Lung microvascular endothelial cell (primary cell): Measurements from ENCODE around the gene FTL. TPM values are rescaled to one million over a fixed set of nuclear protein-coding genes. Genes with fewer than 3 reads are reported as not detected.

Source experiments
- DNase-seq, 2 donors: peaks; one replicate each; pipeline versions ENCODE4 v3.0.0 to v3.0.0-alpha.2; 2010; ENCODE audit warnings: low read depth in 2 of 2
- total RNA-seq: library from RNA; depleted of rRNA; stranded (reverse); fragments of >200 nt; gene quantifications from 2 replicates; pipeline ENCODE4 v1.2.1, GENCODE V29; 2014

FTL gene
- total RNA-seq, 1 donor from 2014 or later, result 928 TPM

- DNase-seq, result no peak
These were observed 19.3 kb upstream of the FTL start for GRCh38 chr19:48945817-48946216.

- no peak for DNase-seq
These were observed 18.4 kb upstream of the FTL start for GRCh38 chr19:48946463-48947257.

GRCh38 chr19:48947258-48947542 is 17.9 kb upstream of the FTL start:
- DNase-seq, result no peak

GRCh38 chr19:48950159-48950558 is 14.9 kb upstream of the FTL start:
- peak; percentile 69 to 79 for DNase-seq

DNA sequence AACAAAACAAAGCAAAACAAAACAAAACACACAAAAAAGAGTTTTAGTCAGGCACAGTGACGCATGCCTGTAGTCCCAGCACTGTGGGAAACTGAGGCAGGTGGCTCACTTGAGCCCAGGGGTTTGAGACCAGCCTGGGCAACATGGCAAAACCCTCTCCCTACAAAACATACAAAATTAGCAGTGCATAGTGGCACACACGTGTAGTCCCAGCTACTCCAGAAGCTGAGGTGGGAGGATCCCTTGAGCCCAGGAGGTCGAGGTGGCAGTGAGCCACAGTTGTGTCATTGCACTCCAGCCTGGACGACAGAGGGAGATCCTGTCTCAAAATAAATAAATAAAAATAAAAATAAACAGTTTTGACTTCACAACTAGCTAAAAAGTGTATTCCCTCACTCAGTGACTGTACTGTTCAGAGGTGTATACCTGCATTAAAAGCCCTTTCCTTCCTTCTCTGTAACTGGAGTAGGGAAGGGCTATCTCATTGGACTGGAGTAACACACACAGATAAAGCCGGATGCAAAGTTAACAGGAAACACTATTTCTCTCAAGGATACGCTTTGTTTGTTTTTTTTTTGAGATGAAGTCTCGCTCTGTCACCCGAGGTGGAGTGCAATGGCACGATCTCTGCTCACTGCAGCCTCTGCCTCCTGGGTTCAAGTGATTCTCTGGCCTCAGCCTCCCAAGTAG is 14.1 kb upstream of the FTL start:
- DNase-seq, result peak in 1 of 2 donors; percentile 43

DNA sequence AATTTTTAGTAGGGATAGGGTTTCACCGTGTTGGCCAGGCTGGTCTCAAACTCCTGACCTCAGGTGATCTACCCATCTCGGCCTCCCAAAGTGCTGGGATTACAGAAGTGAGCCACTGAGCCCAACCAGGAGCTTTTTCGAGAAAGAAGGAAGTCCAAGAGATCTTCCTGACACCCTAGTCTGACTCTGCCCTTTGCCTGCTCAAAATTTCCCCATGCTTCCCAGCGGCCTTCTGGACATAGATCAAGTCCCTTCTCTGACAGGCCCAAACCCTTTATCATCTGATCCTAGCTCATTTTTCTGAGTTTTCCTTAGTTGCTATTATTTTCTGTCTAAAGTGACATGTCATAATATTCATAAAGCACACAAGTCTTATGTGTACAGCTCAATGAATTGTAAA is 12.0 kb upstream of the FTL start:
- DNase-seq, result no peak

DNA sequence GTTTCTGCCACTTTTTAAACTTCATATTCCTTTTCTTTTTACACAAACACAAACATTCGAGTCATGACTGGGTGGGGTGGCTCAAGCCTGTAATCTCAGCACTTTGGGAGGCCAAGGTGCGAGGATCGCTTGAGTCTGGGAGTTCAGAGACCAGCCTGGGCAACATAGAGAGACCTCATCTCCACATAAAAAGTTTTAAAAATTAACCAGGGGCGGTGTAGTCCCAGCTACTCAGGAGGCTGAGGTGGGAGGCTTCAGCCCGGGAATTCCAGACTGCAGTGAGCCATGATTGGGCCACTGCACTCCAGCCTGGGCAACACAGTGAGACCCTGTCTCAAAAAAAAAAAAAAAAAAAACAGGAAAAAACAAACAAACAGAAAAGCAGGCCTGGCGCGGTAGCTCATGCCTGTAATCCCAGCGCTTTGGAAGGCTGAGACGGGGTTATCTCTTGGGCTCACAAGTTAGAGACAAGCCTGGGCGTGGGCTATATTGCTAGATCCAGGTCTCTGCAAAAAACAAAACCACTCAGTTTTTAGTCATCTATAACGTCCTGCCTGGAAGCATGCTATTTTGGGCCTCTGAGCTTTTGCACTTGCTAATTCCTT is 11.0 kb upstream of the FTL start:
- DNase-seq, result no peak

- DNase-seq, result peak; percentile 96 to 98
These were observed 10.4 kb upstream of the FTL start, which contains the start of gene BAX for GRCh38 chr19:48954595-48955307. Gene BAX, plus strand, starts transcription at chr19:48954875. Its CDS starts 54 bp downstream, at chr19:48954929.

- no peak for DNase-seq
These were observed 9.7 kb upstream of the FTL start for GRCh38 chr19:48955308-48955958.

- no peak for DNase-seq
These were observed 7.1 kb upstream of the FTL start for GRCh38 chr19:48958006-48958405.

DNA sequence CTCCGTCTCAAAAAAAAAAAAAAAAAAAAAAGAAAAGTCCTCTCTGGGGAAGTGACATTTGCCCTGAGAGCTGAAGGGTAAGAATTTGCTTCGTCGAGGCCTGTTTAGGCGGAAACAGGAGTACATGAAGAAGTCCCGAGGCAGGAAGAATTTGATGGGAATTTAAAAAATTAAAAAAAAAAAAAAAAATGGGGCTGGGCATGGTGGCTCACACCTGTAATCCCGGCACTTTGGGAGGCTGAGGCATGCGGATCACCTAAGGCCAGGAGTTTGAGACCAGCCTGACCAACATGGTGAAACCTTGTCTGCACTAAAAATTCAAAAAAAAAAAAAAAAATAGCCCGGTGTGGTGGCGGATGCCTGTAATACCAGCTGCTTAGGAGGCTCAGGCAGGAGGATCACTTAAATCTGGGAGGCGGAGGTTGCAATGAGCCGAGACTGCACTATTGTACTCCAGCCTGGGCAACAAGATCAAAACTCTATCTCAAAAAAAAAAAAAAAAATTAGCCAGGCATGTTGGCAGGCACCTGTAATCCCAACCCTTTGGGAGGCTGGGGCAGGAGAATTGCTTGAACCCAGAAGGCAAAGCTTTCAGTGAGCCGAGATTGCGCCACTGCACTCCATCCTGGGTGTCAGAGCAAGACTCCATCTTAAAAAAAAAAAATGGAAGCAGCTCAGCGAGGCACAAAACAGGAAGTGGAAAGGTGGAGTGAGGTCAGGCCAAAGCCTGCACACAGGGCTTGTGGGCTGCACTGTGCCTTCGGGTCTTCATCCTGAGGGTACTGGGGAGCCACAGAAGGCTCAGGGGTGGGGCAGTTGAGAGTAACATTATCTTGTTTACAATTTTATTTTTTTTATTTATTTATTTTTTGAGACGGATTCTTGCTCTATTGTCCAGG is 5.5 kb upstream of the FTL start:
- no peak for DNase-seq

GRCh38 chr19:48961051-48961649 is 4.0 kb upstream of the FTL start:
- no peak for DNase-seq

GRCh38 chr19:48961673-48962028 is 3.5 kb upstream of the FTL start:
- DNase-seq, result no peak

DNA sequence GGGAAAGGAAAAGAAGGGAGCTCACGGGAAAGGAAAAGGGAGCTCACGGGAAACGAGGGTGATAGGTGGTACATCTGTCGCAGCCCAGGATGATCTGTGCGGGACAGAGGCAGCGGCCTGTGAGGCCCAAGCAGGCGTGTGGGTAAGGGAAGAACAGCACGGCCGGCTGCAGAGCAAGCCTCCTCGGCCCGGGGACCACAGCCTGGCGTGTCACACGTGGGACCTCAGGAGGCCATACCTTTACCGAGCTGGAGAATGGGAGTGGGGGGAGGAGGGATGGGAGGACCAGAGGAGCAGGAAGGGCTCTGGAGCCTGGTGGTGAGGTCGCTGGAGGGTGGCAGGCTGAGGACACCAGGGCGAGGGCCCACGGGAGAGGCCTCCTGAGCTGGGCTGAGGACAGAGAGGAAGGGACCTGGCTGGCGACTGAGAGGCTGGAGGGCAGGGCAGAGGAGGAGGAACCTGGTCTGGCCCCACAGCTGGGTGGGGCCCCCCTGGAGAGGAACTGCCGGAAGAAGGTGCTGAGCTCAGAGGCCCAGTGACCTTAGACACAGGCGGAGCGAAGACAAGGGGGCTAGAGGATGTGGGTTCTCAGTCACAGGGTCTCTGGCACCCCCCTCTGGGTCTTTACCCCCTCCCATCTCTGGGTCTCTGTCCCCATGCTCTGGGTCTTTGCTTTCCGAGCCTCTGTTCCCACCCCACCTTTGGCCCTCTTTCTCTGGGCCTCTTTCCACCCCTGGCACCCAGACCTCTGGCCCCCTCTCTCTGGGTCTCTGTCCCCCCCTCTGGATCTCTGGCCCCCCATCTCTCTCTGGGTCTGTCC is 2.9 kb upstream of the FTL start:
- peak in 1 of 2 donors; percentile 41 for DNase-seq

GRCh38 chr19:48962849-48963165 is 2.3 kb upstream of the FTL start:
- no peak for DNase-seq

DNA sequence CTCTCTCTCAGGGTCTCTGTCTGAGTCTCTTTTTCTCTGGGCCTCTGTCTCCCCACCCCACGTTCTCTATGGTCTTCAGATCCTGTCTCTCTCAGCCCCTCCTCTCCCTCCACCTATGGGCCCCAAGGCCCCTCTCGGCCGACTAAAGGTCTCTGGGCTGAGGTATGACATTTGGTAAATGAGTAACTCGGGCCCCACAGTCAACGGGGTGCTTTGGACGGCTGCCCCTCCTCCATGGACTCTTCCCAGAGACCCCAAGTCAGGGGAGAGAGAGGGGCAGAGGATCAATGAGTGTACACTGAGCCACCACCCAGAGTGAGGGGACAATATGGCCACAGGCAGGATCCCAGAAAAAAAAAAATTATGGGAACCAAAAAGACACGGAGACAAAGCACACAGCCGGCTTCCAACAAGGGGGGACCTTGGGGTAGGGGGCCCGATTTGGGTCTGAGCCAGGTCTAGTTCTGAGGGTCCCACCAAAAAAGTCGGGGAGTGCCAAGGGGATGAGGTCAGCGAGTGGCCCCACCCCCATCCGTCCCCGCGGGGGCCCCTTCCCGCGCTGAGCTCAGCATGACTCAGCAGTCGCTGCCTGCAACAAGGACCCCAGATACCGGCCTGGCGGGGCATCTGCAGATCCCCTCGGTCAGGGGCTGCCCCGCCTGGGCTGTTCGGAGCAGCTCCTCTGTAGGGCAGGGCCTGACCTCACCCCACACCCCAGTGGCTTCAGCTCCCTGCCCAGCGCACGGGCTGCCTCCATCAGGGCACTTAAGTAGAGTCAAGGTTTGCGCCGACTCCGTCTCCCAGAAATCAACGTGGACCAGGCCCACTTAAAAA is 1.5 kb upstream of the FTL start:
- DNase-seq, result peak; percentile 67 to 73

- DNase-seq, result peak in 1 of 2 donors; percentile 50
These were observed 687 bp upstream of the FTL start for GRCh38 chr19:48964205-48965039.
